Astrocyte (in vitro differentiated cells and primary cell): ENCODE data around the gene IGF1R.

Experiments
- CTCF ChIP-seq: IDR thresholded peaks from 2 replicates; pipeline ENCODE4 v1.5.1; 2011; ENCODE audit warnings: low read depth, mild to moderate bottlenecking, inconsistent platforms, low read length, moderate library complexity; ENCODE audit not compliant: insufficient read depth
- EZH2 ChIP-seq: IDR thresholded peaks from 2 replicates; pipeline ENCODE4 v1.6.1; 2012; ENCODE audit warnings: mild to moderate bottlenecking, low read length, inconsistent platforms; ENCODE audit not compliant: insufficient read depth

- no peak for TF ChIP-seq CTCF
- no peak for TF ChIP-seq EZH2
Measured at GRCh38 chr15:98803228-98804056, 155.1 kb downstream of the IGF1R start.
